ENCODE results near the gene ANAPC4. TPM values are rescaled to one million over a fixed set of nuclear protein-coding genes. Genes with fewer than 3 reads are reported as not detected.

The ANAPC4 gene
- total RNA-seq, 2 experiments from 2014 or later, result 32.7 to 50.6 TPM

DNA sequence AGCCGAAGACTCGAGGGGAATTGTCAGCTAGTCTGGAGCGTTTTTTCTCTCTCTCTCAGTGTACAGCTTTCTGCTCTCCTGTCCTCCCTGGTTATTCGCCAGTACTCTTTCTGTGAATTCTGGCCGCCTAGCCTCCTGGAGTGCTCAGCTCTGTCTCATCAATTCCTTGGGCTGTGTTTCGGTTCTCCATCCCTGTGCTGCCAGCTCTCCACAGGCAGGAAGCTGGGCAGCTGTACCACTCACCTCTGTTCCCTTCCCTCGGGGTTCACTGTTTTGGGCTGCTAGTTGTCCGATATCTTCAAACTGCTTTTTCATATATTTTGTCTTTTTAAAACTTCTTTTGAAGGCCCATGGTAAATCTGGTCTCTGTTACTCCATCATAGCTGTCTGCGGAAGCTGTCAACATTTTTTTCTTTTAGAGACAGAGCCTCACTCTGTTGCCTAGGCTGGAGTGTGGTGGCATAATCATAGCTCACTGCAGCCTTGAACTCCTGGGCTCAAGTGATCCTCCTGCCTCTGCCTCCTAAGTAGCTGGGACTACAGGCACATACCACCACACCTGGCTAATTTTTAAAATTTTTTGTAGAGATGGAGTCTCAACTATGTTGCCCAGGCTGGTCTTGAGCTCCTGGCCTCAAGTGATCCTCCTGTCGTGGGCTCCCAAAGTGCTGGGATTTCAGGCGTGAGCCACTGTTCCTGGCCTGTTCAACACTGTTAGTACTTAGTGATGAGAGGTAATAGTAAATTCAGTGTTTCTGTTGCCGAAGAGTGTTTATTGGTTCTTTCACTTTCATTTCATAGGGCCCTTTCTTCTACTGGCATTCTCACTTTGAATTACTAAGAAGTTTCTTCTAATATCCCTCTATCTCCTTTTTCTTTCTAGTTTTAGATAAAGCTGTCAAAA lies 45.9 kb upstream of the ANAPC4 start:
- Histone ChIP-seq H3K4me3 (ENCODE audit: low read depth, low read length, poor library complexity, severe bottlenecking) (no peak overlapping the region), H4K20me1 (ENCODE audit: insufficient read depth, low read length) (no peaks in the 10 kb centered on the region), H3K4me2 (ENCODE audit: low read length) (no peak overlapping the region), H3K9me2 (ENCODE audit: insufficient read depth, low read length) (no peaks in the 10 kb centered on the region), H3K79me2 (ENCODE audit: insufficient read depth, low read depth, low read length) (no peaks in the 10 kb centered on the region), H3K4me1 (ENCODE audit: insufficient read depth, low read length, poor library complexity, severe bottlenecking) (no peaks in the 10 kb centered on the region), H3K36me3 (ENCODE audit: insufficient read depth, low read length) (peaks cover 25% of the 10 kb centered on the region), H2AFZ (ENCODE audit: low read length) (no peak overlapping the region), H3K27ac (ENCODE audit: low read depth, low read length, poor library complexity, severe bottlenecking) (no peak overlapping the region), H3K9me3 (ENCODE audit: low read length) (no peaks in the 10 kb centered on the region)
- BruUV-seq (replicated peaks), result no TSS peak
- intact Hi-C loops (cut with micrococcal nuclease; ENCODE audit: unreplicated experiment), result no loop called here
- TF ChIP-seq, protein P1, sequence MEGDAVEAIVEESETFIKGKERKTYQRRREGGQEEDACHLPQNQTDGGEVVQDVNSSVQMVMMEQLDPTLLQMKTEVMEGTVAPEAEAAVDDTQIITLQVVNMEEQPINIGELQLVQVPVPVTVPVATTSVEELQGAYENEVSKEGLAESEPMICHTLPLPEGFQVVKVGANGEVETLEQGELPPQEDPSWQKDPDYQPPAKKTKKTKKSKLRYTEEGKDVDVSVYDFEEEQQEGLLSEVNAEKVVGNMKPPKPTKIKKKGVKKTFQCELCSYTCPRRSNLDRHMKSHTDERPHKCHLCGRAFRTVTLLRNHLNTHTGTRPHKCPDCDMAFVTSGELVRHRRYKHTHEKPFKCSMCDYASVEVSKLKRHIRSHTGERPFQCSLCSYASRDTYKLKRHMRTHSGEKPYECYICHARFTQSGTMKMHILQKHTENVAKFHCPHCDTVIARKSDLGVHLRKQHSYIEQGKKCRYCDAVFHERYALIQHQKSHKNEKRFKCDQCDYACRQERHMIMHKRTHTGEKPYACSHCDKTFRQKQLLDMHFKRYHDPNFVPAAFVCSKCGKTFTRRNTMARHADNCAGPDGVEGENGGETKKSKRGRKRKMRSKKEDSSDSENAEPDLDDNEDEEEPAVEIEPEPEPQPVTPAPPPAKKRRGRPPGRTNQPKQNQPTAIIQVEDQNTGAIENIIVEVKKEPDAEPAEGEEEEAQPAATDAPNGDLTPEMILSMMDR (conservative IDR thresholded peaks at IDR 0.05; ENCODE audit: low read length), result no peak
- TF ChIP-seq EZH2phosphoT487 (IDR thresholded peaks at IDR 0.05; ENCODE audit: borderline replicate concordance, low read depth, low read length), result no peak
- ChIA-PET POLR2A (interaction anchor here (0.5 to 1.5 kb wide), 6 partner anchors 16 to 1418 kb away, joined by 3 to 5 read pairs (median 4); partner anchors contain the start of gene ZCCHC4), CTCF (ENCODE audit: unreplicated experiment) (no interaction called here)
- no peak for DNase-seq (ENCODE audit: low spot score)

DNA sequence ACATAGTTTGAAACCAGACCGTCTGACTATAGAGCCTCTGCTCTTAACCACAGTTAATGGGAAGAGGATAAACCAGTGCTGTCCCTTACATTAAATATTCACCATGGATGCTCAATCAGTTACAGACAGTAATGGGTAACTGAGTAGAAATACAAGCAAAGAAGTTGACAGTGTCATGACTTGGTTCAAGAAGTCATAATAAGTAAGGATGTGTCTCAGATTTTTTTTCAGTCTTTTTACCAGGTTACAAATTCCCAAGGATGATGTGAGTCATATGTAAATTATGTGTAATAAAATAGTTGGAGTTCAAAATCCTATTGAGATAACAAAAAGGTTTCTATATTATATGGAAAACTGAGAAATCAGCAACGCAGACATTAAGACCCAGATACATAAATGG lies 33.4 kb upstream of the ANAPC4 start:
- no peak overlapping the region for H3K4me2 ChIP-seq (ENCODE audit: low read length)
- H3K4me3 ChIP-seq (ENCODE audit: low read depth, low read length, poor library complexity, severe bottlenecking), result no peak overlapping the region
- peaks cover 47% of the 10 kb centered on the region for H3K36me3 ChIP-seq (ENCODE audit: insufficient read depth, low read length)
- H3K27ac ChIP-seq (ENCODE audit: low read depth, low read length, poor library complexity, severe bottlenecking), result no peak overlapping the region
- TF ChIP-seq EZH2phosphoT487 (IDR thresholded peaks at IDR 0.05; ENCODE audit: borderline replicate concordance, low read depth, low read length), result no peak
- TF ChIP-seq, protein P1 (conservative IDR thresholded peaks at IDR 0.05; ENCODE audit: low read length), result no peak
- DNase-seq (ENCODE audit: low spot score), result no peak
- H2AFZ ChIP-seq (ENCODE audit: low read length), result no peak overlapping the region
- no peaks in the 10 kb centered on the region for H3K4me1 ChIP-seq (ENCODE audit: insufficient read depth, low read length, poor library complexity, severe bottlenecking)
- BruUV-seq (replicated peaks), result no TSS peak
- H4K20me1 ChIP-seq (ENCODE audit: insufficient read depth, low read length), result no peaks in the 10 kb centered on the region
- H3K9me2 ChIP-seq (ENCODE audit: insufficient read depth, low read length), result no peaks in the 10 kb centered on the region
- ChIA-PET POLR2A (no interaction called here), CTCF (ENCODE audit: unreplicated experiment) (no interaction called here)
- no peaks in the 10 kb centered on the region for H3K9me3 ChIP-seq (ENCODE audit: low read length)
- intact Hi-C loops (cut with micrococcal nuclease; ENCODE audit: unreplicated experiment), result no loop called here
- H3K79me2 ChIP-seq (ENCODE audit: insufficient read depth, low read depth, low read length), result no peaks in the 10 kb centered on the region

DNA sequence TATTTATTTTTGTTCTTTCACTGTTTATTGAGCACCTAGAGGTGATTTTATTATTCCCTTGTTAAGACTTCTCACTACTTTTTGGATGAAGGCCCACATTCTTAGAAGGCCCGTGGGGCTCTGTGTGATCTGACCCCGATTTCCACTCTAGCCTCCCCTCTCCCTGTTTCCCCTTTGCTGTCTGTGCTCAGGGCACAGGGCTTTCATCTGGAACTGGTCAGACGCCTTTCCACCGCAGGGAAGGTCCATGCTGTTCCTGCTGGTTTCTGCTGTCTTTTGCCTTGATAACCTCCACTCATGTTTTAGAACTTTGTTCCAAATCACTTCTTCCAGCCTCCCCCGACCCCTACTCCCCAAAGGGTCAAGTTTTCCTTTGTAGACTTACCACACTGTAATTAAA lies 31.3 kb upstream of the ANAPC4 start:
- no peaks in the 10 kb centered on the region for H3K4me1 ChIP-seq (ENCODE audit: insufficient read depth, low read length, poor library complexity, severe bottlenecking)

More for the DNA sequence above, 31.3 kb upstream of the ANAPC4 start:
- Histone ChIP-seq H3K4me2 (ENCODE audit: low read length) (no peak overlapping the region), H4K20me1 (ENCODE audit: insufficient read depth, low read length) (no peaks in the 10 kb centered on the region), H2AFZ (ENCODE audit: low read length) (no peak overlapping the region), H3K9me3 (ENCODE audit: low read length) (no peaks in the 10 kb centered on the region), H3K36me3 (ENCODE audit: insufficient read depth, low read length) (peaks cover 31% of the 10 kb centered on the region), H3K4me3 (ENCODE audit: low read depth, low read length, poor library complexity, severe bottlenecking) (no peak overlapping the region), H3K9me2 (ENCODE audit: insufficient read depth, low read length) (no peaks in the 10 kb centered on the region), H3K27ac (ENCODE audit: low read depth, low read length, poor library complexity, severe bottlenecking) (no peak overlapping the region), H3K79me2 (ENCODE audit: insufficient read depth, low read depth, low read length) (no peaks in the 10 kb centered on the region)
- DNase-seq (ENCODE audit: low spot score), result no peak
- CTCF ChIA-PET (ENCODE audit: unreplicated experiment), result no interaction called here
- TF ChIP-seq, protein P1 (conservative IDR thresholded peaks at IDR 0.05; ENCODE audit: low read length), result no peak
- BruUV-seq (replicated peaks), result no TSS peak
- intact Hi-C loops (cut with micrococcal nuclease; ENCODE audit: unreplicated experiment), result no loop called here
- POLR2A ChIA-PET, result interaction anchor here (0.6 to 1.1 kb wide), 2 partner anchors 14 to 23 kb away, joined by 3 read pairs; no protein-coding TSS in a partner anchor
